ENCODE results near the gene TRAFD1.

The TRAFD1 gene

DNA sequence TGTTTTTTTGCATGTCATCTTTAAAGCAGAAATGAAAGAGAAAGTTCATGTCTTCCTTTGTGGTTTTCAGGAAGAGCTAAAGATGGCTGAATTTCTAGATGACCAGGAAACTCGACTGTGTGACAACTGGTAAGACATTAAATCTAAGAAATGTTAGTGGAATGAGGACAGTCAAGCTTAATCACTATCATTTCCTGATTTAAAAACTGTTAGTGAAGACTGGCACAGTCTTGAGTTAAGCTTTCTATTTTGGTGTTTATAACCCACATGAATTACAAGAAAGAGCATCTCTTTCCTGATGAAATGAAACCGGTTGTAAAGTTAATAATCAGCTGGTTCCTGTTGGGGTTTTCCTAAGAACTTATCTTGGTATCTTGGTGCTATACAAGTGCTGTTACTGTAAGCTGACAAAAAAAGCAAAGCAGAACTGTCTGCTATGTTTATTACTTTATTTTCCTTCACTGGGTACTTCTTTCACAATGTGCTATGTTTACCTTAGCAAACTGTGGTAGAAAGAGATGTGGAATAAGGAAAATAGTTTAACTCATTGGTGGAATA, 5.2 kb downstream of the TRAFD1 start:
- DNase-seq (ENCODE audit: insufficient read length, low spot score) (no peak), FAIRE-seq (no peak)
- no peak for TF ChIP-seq CTCF (IDR thresholded peaks at IDR 0.05; ENCODE audit: insufficient read depth, missing control alignments)

- DNase-seq (ENCODE audit: insufficient read length, low spot score) (no peak), FAIRE-seq (no peak)
- no peak for TF ChIP-seq CTCF (IDR thresholded peaks at IDR 0.05; ENCODE audit: insufficient read depth, missing control alignments)
Measured at GRCh38 chr12:112131686-112132085, 6.3 kb downstream of the TRAFD1 start.

- TF ChIP-seq CTCF (IDR thresholded peaks at IDR 0.05; ENCODE audit: insufficient read depth, missing control alignments): no peak
- DNase-seq (ENCODE audit: insufficient read length, low spot score) (no peak), FAIRE-seq (no peak)
Measured at GRCh38 chr12:112133418-112133817, 8.1 kb downstream of the TRAFD1 start.

GRCh38 chr12:112134731-112135130, 9.4 kb downstream of the TRAFD1 start:
- DNase-seq (ENCODE audit: insufficient read length, low spot score) (no peak), FAIRE-seq (no peak)
- no peak for TF ChIP-seq CTCF (IDR thresholded peaks at IDR 0.05; ENCODE audit: insufficient read depth, missing control alignments)

DNA sequence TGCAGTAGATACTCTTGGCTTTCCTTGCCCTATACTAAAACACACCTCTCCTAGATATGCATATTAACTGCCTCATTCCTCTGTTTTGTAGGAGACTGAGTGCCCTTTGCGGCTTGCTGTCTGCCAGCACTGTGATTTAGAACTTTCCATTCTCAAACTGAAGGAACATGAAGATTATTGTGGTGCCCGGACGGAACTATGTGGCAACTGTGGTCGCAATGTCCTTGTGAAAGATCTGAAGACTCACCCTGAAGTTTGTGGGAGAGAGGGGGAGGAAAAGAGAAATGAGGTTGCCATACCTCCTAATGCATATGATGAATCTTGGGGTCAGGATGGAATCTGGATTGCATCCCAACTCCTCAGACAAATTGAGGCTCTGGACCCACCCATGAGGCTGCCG, 15.4 kb downstream of the TRAFD1 start:
- DNase-seq (ENCODE audit: insufficient read length, low spot score) (no peak), FAIRE-seq (no peak)
- TF ChIP-seq CTCF (IDR thresholded peaks at IDR 0.05; ENCODE audit: insufficient read depth, missing control alignments): no peak

GRCh38 chr12:112146123-112146522, 20.8 kb downstream of the TRAFD1 start:
- FAIRE-seq (no peak), DNase-seq (ENCODE audit: insufficient read length, low spot score) (no peak)
- no peak for TF ChIP-seq CTCF (IDR thresholded peaks at IDR 0.05; ENCODE audit: insufficient read depth, missing control alignments)

GRCh38 chr12:112148031-112148513, 22.7 kb downstream of the TRAFD1 start:
- DNase-seq (ENCODE audit: insufficient read length, low spot score): no peak
- TF ChIP-seq CTCF (IDR thresholded peaks at IDR 0.05; ENCODE audit: insufficient read depth, missing control alignments): no peak
- no peak for FAIRE-seq
